Neural crest cell (in vitro differentiated cells): Measurements from ENCODE around the gene SYNE2. TPM values are rescaled to one million over a fixed set of nuclear protein-coding genes. Genes with fewer than 3 reads are reported as not detected.

Experiments used
- DNase-seq: peaks from one replicate; pipeline ENCODE4 v3.0.0; 2021; ENCODE audit warnings: low read depth, mixed read lengths, low spot score
- H3K27ac Mint-ChIP-seq: one replicate; pipeline ENCODE4 v1.8.0; 2021; ENCODE audit warnings: mild to moderate bottlenecking, mixed read lengths; ENCODE audit not compliant: unreplicated experiment
- H3K27me3 Mint-ChIP-seq: 2 replicates; pipeline ENCODE4 v1.8.0; 2021; ENCODE audit warnings: low read depth, mild to moderate bottlenecking, mixed read lengths
- H3K36me3 Mint-ChIP-seq: 2 replicates; pipeline ENCODE4 v1.8.0; 2021; ENCODE audit warnings: low read depth, mild to moderate bottlenecking, mixed read lengths
- H3K4me1 Mint-ChIP-seq: 2 replicates; pipeline ENCODE4 v1.8.0; 2021; ENCODE audit warnings: mixed read lengths
- H3K4me3 Mint-ChIP-seq: one replicate; pipeline ENCODE4 v1.8.0; 2021; ENCODE audit warnings: mild to moderate bottlenecking, mixed read lengths
- H3K9me3 Mint-ChIP-seq: 2 replicates; pipeline ENCODE4 v1.8.0; 2021; ENCODE audit warnings: mixed read lengths
- CTCF ChIP-seq: fragments of 200-600 bp; sonication (generic); conservative IDR thresholded peaks from 2 replicates; pipeline ENCODE4 v1.5.0; 2021; ENCODE audit warnings: antibody characterized with exemption, mild to moderate bottlenecking
- total RNA-seq: library from RNA; stranded (reverse); gene quantifications from 2 replicates; pipeline ENCODE4 v1.2.1, GENCODE V29; 2021

SYNE2 gene
- total RNA-seq, 1 donor from 2014 or later, result 84.8 TPM

- no peaks in the 10 kb centered on the region for H3K9me3 Mint-ChIP-seq
- H3K27me3 Mint-ChIP-seq, result no peaks in the 10 kb centered on the region
- H3K4me3 Mint-ChIP-seq, result no peak overlapping the region
- no peaks in the 10 kb centered on the region for H3K4me1 Mint-ChIP-seq
- no peak for TF ChIP-seq CTCF
- peaks cover 3% of the 10 kb centered on the region for H3K36me3 Mint-ChIP-seq
- DNase-seq, result no peak
- H3K27ac Mint-ChIP-seq, result no peak overlapping the region
These were observed 110.6 kb downstream of the SYNE2 start for GRCh38 chr14:63963439-63963838.

GRCh38 chr14:63964113-63964512 is 111.3 kb downstream of the SYNE2 start:
- no peak for TF ChIP-seq CTCF
- H3K4me1 Mint-ChIP-seq, result no peaks in the 10 kb centered on the region
- H3K36me3 Mint-ChIP-seq, result peaks cover 6% of the 10 kb centered on the region
- no peaks in the 10 kb centered on the region for H3K27me3 Mint-ChIP-seq
- H3K27ac Mint-ChIP-seq, result no peak overlapping the region
- DNase-seq, result no peak
- H3K4me3 Mint-ChIP-seq, result no peak overlapping the region
- no peaks in the 10 kb centered on the region for H3K9me3 Mint-ChIP-seq

GRCh38 chr14:63966407-63966806 is 113.6 kb downstream of the SYNE2 start:
- Mint-ChIP-seq H3K4me3 (no peak overlapping the region), H3K27me3 (no peaks in the 10 kb centered on the region), H3K27ac (no peak overlapping the region), H3K4me1 (no peaks in the 10 kb centered on the region), H3K36me3 (peaks cover 9% of the 10 kb centered on the region), H3K9me3 (no peaks in the 10 kb centered on the region)
- no peak for DNase-seq
- TF ChIP-seq CTCF, result no peak

GRCh38 chr14:63972323-63972932 is 119.6 kb downstream of the SYNE2 start:
- Mint-ChIP-seq H3K36me3 (peaks cover 17% of the 10 kb centered on the region), H3K4me3 (no peak overlapping the region), H3K27me3 (no peaks in the 10 kb centered on the region), H3K27ac (no peak overlapping the region), H3K9me3 (no peaks in the 10 kb centered on the region), H3K4me1 (peaks cover 5% of the 10 kb centered on the region)
- DNase-seq, result no peak
- TF ChIP-seq CTCF, result no peak

- no peak overlapping the region for H3K4me3 Mint-ChIP-seq
- H3K27ac Mint-ChIP-seq, result peak overlapping the region; percentile 87
- DNase-seq, result no peak
- no peaks in the 10 kb centered on the region for H3K27me3 Mint-ChIP-seq
- H3K4me1 Mint-ChIP-seq, result peaks cover 5% of the 10 kb centered on the region
- H3K36me3 Mint-ChIP-seq, result peaks cover 17% of the 10 kb centered on the region
- H3K9me3 Mint-ChIP-seq, result no peaks in the 10 kb centered on the region
- TF ChIP-seq CTCF, result no peak
These were observed 121.4 kb downstream of the SYNE2 start for GRCh38 chr14:63974176-63974575.

GRCh38 chr14:63981569-63981968 is 128.8 kb downstream of the SYNE2 start:
- no peak for TF ChIP-seq CTCF
- Mint-ChIP-seq H3K27me3 (no peaks in the 10 kb centered on the region), H3K36me3 (peaks cover 20% of the 10 kb centered on the region), H3K27ac (no peak overlapping the region), H3K9me3 (no peaks in the 10 kb centered on the region), H3K4me3 (no peak overlapping the region), H3K4me1 (no peaks in the 10 kb centered on the region)
- no peak for DNase-seq
